Thymus (tissue), 14 donors: ENCODE data around the gene KLHDC3. TPM values are rescaled to one million over a fixed set of nuclear protein-coding genes. Genes with fewer than 3 reads are reported as not detected.

Source experiments
- DNase-seq, 9 donors: peaks; one replicate each; pipeline ENCODE4 v3.0.0-alpha.2; 2013; ENCODE audit warnings: low spot score in 9 of 9, low read depth in 6 of 9, missing footprints in 1 of 9
- H3K27ac ChIP-seq, 2 donors: one replicate each; pipeline ENCODE4 v1.5.1; 2013; ENCODE audit warnings: control low read depth in 1 of 2, low read depth in 1 of 2, low read length in 1 of 2, mild to moderate bottlenecking in 1 of 2, moderate library complexity in 1 of 2
- H3K27me3 ChIP-seq, 2 donors: one replicate each; pipeline ENCODE4 v1.5.1; 2013; ENCODE audit warnings: low read length in 1 of 2; ENCODE audit not compliant: control insufficient read depth in 2 of 2, insufficient read depth in 1 of 2
- H3K36me3 ChIP-seq, 2 donors: one replicate each; pipeline ENCODE4 v1.5.1; 2013; ENCODE audit warnings: low read length in 1 of 2, mild to moderate bottlenecking in 1 of 2, moderate library complexity in 1 of 2; ENCODE audit not compliant: control insufficient read depth in 2 of 2, insufficient read depth in 2 of 2
- H3K4me1 ChIP-seq, 2 donors: one replicate each; pipeline ENCODE4 v1.5.1; 2013; ENCODE audit warnings: low read length in 2 of 2; ENCODE audit not compliant: control insufficient read depth in 2 of 2, insufficient read depth in 2 of 2
- H3K4me3 ChIP-seq, 2 donors: one replicate each; pipeline ENCODE4 v1.5.1; 2013; ENCODE audit warnings: low read length in 2 of 2, control low read depth in 1 of 2, mild to moderate bottlenecking in 1 of 2
- H3K9me3 ChIP-seq, 2 donors: one replicate each; pipeline ENCODE4 v1.5.1; 2013; ENCODE audit warnings: low read length in 1 of 2, mild to moderate bottlenecking in 1 of 2; ENCODE audit not compliant: control insufficient read depth in 2 of 2, insufficient read depth in 1 of 2
- WGBS: extraction: QIAGEN DNeasy Blood & Tissue Kit; methylation state at CpG from one replicate; pipeline ENCODE4 v1.1.7; 2013; 5-methylcytosine and 5-hydroxymethylcytosine counted together
- long read RNA-seq, 10 donors: transcript quantifications; one replicate each; lab custom pipeline, GENCODE V29; 2026
- polyA plus RNA-seq: library from polyadenylated mRNA; stranded (reverse); fragments of 200-250 nt; gene quantifications from one replicate; pipeline ENCODE4 v1.2.3, GENCODE V29; 2013
- total RNA-seq: library from RNA; stranded (reverse); fragments of 120-200 nt; gene quantifications from one replicate; pipeline ENCODE4 v1.2.4, GENCODE V29; 2013
- donor health status: healthy.

The KLHDC3 gene
- total RNA-seq (73.8 TPM), polyA plus RNA-seq (87.0 TPM)
- long read RNA-seq, donor 1, transcript KLHDC3-202 (11 exons, 1,909 nt) = major isoform, 5 of 5 reads
- long read RNA-seq, donor 1, partial matches to known transcripts = 0 of 5 reads
- long read RNA-seq, donor 1, other reads (novel, unspliced or antisense) = 0 of 5 reads
- long read RNA-seq, donor 2 = 0 reads
- long read RNA-seq, donor 3, transcript KLHDC3-202 (11 exons, 1,909 nt) = major isoform, 46 of 51 reads
- long read RNA-seq, donor 3, partial matches to known transcripts = 5 of 51 reads
- long read RNA-seq, donor 3, other reads (novel, unspliced or antisense) = 0 of 51 reads
- long read RNA-seq, donor 4, transcript KLHDC3-202 (11 exons, 1,909 nt) = major isoform, 11 of 11 reads
- long read RNA-seq, donor 4, partial matches to known transcripts = 0 of 11 reads
- long read RNA-seq, donor 4, other reads (novel, unspliced or antisense) = 0 of 11 reads
- long read RNA-seq, donor 5, transcript KLHDC3-202 (11 exons, 1,909 nt) = major isoform, 63 of 76 reads
- long read RNA-seq, donor 5, partial matches to known transcripts = 12 of 76 reads
- long read RNA-seq, donor 5, other reads (novel, unspliced or antisense) = 0 of 76 reads
- long read RNA-seq, donor 6, transcript KLHDC3-202 (11 exons, 1,909 nt) = major isoform, 33 of 38 reads
- long read RNA-seq, donor 6, partial matches to known transcripts = 5 of 38 reads
- long read RNA-seq, donor 6, other reads (novel, unspliced or antisense) = 0 of 38 reads
- long read RNA-seq, donor 7, transcript KLHDC3-202 (11 exons, 1,909 nt) = major isoform, 21 of 51 reads
- long read RNA-seq, donor 7, partial matches to known transcripts = 30 of 51 reads
- long read RNA-seq, donor 7, other reads (novel, unspliced or antisense) = 0 of 51 reads
- long read RNA-seq, donor 8, transcript KLHDC3-202 (11 exons, 1,909 nt) = major isoform, 8 of 8 reads
- long read RNA-seq, donor 8, partial matches to known transcripts = 0 of 8 reads
- long read RNA-seq, donor 8, other reads (novel, unspliced or antisense) = 0 of 8 reads
- long read RNA-seq, donor 9, transcript KLHDC3-202 (11 exons, 1,909 nt) = major isoform, 20 of 40 reads
- long read RNA-seq, donor 9, partial matches to known transcripts = 20 of 40 reads
- long read RNA-seq, donor 9, other reads (novel, unspliced or antisense) = 0 of 40 reads
- long read RNA-seq, donor 10, transcript KLHDC3-202 (11 exons, 1,909 nt) = major isoform, 18 of 30 reads
- long read RNA-seq, donor 10, partial matches to known transcripts = 12 of 30 reads
- long read RNA-seq, donor 10, other reads (novel, unspliced or antisense) = 0 of 30 reads

DNA sequence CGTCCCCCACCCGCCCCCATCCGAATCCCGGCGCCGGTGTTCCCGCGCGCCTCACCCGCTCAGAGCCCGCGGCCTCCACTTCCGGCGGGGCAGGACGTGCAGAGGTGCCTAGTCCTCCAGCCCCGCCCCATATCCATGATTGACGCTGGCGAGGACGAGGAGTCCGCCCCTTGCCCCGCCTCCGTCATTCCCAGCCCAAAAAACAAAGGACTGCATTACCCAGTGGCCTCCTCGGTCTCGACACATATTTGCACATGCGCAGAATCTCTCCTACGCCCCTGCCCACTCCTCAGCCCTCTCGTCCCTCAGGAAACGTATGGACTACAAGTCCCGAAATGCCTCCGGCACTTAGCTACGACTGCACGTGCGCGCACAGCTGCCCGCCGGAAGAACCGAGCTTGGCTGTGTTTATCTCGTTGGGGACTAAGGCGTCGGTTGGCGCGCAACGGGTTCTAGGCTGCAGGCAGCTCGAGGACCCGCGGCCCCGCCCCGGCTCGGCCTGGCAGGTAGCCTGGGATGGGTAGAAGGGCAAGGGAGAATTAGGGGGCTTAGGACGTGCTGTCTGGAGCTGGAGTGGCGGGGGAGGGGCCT lies at the start of gene KLHDC3, which contains the start of gene MEA1:
TSS of gene KLHDC3 (plus strand) at position 407 of the 591 bp plus-strand sequence. CDS start 2,944 bp downstream, outside the sequence.
TSS of gene MEA1 (minus strand) at position 104 of the 591 bp plus-strand sequence. CDS start 133 bp downstream, outside the sequence.
- Histone ChIP-seq H3K9me3 (peaks cover 1 to 5% of the 10 kb centered on the region in 2 donors), H3K4me1 (peaks cover 16 to 49% of the 10 kb centered on the region in 2 donors), H3K4me3 (peak within 1 kb of the TSS; percentile 69 to 84), H3K36me3 (peaks cover 54 to 67% of the 10 kb centered on the region in 2 donors), H3K27me3 (no peaks in the 10 kb centered on the region), H3K27ac (peak within 1 kb of the TSS; percentile 68 to 70)
- peak; percentile 97 to 100 (median 99) for DNase-seq
- under 1% methylated on average over 51 of the region's 51 CpGs for WGBS

DNA sequence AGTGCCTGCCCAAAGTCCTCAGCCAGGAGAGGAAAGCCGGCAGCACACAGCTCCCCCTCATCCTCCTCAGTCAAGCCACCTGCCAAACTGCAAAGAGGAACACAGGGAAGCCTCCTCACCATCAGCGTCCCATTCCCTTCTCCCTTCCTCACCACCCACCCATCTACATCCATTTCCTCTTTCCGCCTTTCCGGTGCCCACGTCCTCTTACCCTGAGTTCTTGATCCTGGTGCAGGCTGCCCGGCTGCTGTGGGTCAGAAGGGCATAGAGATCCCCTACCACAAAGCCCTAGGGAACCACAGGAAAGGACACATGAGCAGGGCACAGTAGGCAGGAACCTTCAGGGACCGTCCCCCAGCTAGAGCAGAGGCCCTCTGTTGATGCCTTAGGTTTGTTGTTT lies 47.5 kb upstream of the KLHDC3 start:
- no peak for DNase-seq

GRCh38 chr6:42967228-42967627 lies 46.8 kb upstream of the KLHDC3 start:
- no peak for DNase-seq
- Histone ChIP-seq H3K27ac (no peak overlapping the region), H3K4me1 (peaks cover 11 to 27% of the 10 kb centered on the region in 2 donors), H3K9me3 (peaks cover 0 to 2% of the 10 kb centered on the region in 2 donors), H3K4me3 (no peak overlapping the region), H3K27me3 (no peaks in the 10 kb centered on the region), H3K36me3 (peaks cover 64 to 89% of the 10 kb centered on the region in 2 donors)
- 98% methylated on average over 11 of the region's 11 CpGs for WGBS

More for the DNA sequence above, 47.5 kb upstream of the KLHDC3 start:
- 91% methylated on average over 7 of the region's 7 CpGs for WGBS
- Histone ChIP-seq H3K27ac (no peak overlapping the region), H3K4me3 (no peak overlapping the region), H3K36me3 (peaks cover 64 to 88% of the 10 kb centered on the region in 2 donors), H3K27me3 (no peaks in the 10 kb centered on the region), H3K9me3 (peaks cover 0 to 2% of the 10 kb centered on the region in 2 donors), H3K4me1 (peaks cover 11 to 34% of the 10 kb centered on the region in 2 donors)

DNA sequence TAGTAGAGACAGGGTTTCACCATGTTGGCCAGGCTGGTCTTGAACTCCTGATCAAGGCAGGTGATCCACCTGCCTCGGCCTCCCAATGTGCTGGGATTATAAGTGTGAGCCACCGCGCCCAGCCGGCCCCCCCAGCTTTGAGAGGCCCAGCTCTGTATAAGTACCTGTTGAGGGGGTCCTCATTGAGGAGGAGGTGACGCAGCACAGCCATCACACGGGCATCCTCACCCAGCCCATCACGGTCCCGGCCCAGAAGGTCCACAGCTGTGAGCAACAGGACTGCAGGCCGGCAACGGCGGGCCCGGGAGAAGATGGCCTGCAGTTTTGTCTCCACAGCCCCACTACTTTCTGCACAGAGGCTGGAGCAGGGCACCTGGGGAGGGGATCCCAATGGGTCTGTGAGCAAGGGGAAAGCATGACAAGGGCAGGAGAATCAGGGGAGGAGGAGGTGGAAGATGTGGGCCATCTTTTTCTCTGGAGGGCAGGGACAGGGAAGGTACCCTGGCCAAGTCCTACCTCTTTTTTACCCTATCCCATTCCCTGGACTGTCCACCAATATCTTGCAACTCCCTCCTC lies 45.8 kb upstream of the KLHDC3 start:
- no peak overlapping the region for H3K4me3 ChIP-seq
- no peaks in the 10 kb centered on the region for H3K27me3 ChIP-seq
- no peak for DNase-seq
- peaks cover 56 to 84% of the 10 kb centered on the region in 2 donors for H3K36me3 ChIP-seq
- peak overlapping the region in 1 of 2 donors; percentile 37 for H3K27ac ChIP-seq
- WGBS = 99% methylated on average over 12 of the region's 12 CpGs
- H3K4me1 ChIP-seq = peaks cover 8 to 17% of the 10 kb centered on the region in 2 donors
- peaks cover 0 to 2% of the 10 kb centered on the region in 2 donors for H3K9me3 ChIP-seq

- no peak for DNase-seq
- 83% methylated on average over 4 of the region's 4 CpGs for WGBS
- peaks cover 53 to 86% of the 10 kb centered on the region in 2 donors for H3K36me3 ChIP-seq
These were observed 45.3 kb upstream of the KLHDC3 start for GRCh38 chr6:42968783-42969182.

DNA sequence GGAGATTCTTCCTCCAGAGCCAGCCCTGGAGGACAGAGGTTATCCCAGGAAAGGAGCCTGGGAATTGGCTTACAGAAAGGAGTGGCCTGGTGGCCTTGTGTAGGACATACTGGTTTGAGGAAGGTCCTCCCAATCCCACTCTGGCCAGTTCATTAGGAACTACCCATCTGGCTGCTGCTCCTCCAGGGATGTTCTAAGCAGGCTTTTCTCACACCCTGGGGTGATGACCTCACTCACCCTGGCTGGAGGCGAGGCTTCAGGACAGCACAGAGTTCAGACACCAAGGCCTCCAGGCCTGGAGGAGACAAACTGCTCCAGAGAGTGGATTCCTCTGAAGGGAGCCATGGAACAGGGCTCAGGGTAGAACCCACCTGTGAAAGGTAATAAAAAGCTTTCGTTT lies 44.6 kb upstream of the KLHDC3 start:
- H3K4me3 ChIP-seq = no peak overlapping the region
- peaks cover 51 to 85% of the 10 kb centered on the region in 2 donors for H3K36me3 ChIP-seq
- peaks cover 0 to 2% of the 10 kb centered on the region in 2 donors for H3K9me3 ChIP-seq
- no peak overlapping the region for H3K27ac ChIP-seq
- no peaks in the 10 kb centered on the region for H3K27me3 ChIP-seq
- 98% methylated on average over 2 of the region's 2 CpGs for WGBS
- H3K4me1 ChIP-seq = peaks cover 0 to 5% of the 10 kb centered on the region in 2 donors
- no peak for DNase-seq

More at GRCh38 chr6:42968783-42969182, 45.3 kb upstream of the KLHDC3 start:
- Histone ChIP-seq H3K4me1 (peaks cover 4 to 12% of the 10 kb centered on the region in 2 donors), H3K9me3 (peaks cover 0 to 2% of the 10 kb centered on the region in 2 donors), H3K27me3 (no peaks in the 10 kb centered on the region), H3K4me3 (no peak overlapping the region), H3K27ac (peak overlapping the region in 1 of 2 donors; percentile 37)

GRCh38 chr6:42969934-42970333 lies 44.1 kb upstream of the KLHDC3 start:
- Histone ChIP-seq H3K4me3 (no peak overlapping the region), H3K36me3 (peaks cover 46 to 84% of the 10 kb centered on the region in 2 donors), H3K27ac (no peak overlapping the region), H3K4me1 (peaks cover 0 to 3% of the 10 kb centered on the region in 2 donors), H3K9me3 (peaks cover 0 to 2% of the 10 kb centered on the region in 2 donors), H3K27me3 (no peaks in the 10 kb centered on the region)
- no peak for DNase-seq
- WGBS = 96% methylated on average over 4 of the region's 4 CpGs
